ENCODE measurements around the gene CIB2. TPM values are rescaled to one million over a fixed set of nuclear protein-coding genes. Genes with fewer than 3 reads are reported as not detected.
"Not testable (repeated sequence)": the region's sequence is repeated elsewhere in the genome, so short reads cannot be mapped to it uniquely, and the experiment has no call there.

The CIB2 gene
- 2.2 and 2.9 TPM in 2 replicates for total RNA-seq

DNA sequence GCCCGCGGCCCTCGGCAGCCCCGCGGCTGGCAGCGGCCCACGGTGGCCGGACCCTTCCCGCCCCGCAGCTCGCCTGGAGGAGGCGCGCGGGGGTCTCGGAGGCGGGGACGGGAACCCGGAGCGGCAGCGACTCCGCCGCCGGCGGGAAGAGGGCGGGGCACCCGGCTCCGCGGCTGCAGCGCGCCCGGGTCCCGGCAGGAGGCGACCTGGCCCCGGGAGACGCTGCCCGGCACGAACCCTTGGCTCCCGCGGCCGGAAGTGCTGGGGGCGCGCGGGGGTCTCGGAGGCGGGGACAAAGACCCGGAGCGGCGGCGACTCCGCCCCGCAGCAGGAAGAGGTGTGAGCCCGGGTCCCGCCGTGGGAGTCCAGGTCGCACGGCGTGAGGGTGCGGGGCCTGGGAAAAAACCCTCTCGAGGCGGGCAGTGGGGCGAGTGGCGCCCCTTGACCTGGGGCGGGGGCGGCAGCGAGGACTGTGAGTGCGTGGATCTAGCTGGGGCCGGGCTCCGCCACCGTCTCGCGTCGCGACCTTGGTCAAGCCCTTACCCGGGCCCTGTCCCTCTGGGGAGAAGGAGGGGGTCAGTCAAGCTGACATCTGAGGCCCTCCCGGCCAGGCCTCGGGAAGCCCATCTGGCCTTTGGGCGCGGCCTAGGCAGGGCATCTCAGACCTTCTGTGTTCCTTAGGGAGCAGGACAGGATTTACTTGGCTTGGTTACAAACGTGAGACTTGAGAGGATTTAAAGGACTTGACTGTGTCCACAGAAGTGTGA, at the start of gene CIB2:
TSS of gene CIB2 (minus strand) at position 151 of the 767 bp plus-strand sequence. CDS start 230 bp downstream, outside the sequence.
- DNase-seq (ENCODE audit: low read depth in 2 of 2): peak in 1 of 2 donors; percentile 62

DNA sequence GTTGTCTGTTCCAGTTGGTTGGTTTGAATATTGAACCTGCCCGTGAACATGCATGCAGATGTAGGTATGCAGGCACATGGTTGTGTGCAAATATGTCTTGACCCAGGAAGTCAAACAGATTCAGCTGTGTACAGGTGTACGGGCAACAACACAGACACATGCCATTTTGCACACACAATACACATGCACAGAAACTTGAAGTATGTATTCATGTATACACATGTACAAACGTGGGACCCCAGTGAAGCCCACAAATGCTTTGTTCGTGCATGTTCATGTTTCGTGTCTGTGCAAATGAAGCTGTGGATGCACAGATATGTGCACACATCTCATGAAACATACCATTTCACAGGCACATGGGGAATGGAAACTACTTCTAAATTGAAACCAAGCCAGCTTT, 48.7 kb upstream of the CIB2 start:
- no peak for DNase-seq (ENCODE audit: low read depth in 2 of 2)

DNA sequence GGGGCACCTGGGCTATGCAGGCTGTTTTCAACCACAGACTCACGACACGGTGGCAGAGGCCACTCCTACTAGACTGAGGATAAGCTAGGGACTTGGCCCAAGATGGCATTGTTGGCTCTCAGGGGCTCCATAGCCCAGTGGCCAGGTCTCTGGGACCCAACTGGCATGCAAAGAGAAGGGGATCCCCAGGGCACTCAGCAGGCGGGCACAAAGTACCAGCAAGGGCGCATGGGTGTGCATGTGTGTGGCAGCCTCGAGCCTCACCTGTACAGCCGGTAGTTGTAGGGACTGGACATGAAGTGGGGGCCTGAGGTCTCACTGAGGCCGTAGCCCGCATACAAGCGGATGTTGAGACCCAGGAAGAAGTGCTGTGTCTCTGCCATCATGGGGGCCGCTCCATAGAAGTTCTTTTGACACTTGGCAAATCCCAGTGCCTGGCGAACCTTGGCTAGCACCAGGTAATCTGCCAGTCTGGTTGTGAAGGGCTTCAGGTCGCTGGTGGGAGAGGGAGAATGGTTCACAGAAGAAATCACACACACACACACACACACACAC, 48.1 kb upstream of the CIB2 start:
- no peak for DNase-seq (ENCODE audit: low read depth in 2 of 2)

DNA sequence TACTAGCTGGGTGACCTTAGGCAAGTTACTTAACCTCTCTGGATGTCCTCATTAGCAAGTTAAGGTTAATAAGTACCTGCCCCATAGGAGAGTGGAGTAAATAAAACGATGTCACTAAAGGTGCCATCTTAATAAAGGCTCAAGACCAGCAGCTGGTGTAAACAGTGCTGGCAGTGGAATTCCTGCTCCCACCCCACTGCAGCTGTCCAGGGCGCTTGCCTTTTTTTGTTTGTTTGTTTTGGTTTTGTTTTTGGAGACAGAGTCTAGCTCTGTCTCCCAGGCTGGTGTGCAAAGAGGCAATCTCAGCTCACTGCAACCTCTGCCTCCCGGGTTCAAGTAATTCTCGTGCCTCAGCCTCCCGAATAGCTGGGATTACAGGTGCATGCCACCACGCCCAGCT, 46.8 kb upstream of the CIB2 start:
- DNase-seq (ENCODE audit: low read depth in 2 of 2): no peak

DNA sequence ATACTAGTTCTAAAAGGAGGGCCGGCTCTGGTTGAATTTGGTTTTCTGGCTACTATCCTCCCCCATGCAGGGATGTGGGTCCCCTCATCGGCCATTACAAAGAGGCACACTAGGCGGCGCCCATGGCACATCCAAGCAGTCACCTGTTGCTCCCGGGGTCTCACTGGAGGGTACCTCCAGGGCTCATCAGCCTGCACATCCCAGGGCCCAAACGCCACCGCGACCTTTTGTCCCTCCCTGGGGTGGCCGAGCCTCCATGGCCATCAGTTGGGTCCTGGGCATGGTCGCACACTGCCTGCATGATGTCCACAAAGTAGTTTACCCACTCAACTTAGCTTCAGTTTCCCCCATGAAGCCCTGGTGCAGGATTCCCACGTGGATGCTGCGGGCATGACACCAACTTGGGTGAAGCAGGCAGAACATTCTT, 46.2 kb upstream of the CIB2 start:
- peak in 1 of 2 donors; percentile 28 for DNase-seq (ENCODE audit: low read depth in 2 of 2)

DNA sequence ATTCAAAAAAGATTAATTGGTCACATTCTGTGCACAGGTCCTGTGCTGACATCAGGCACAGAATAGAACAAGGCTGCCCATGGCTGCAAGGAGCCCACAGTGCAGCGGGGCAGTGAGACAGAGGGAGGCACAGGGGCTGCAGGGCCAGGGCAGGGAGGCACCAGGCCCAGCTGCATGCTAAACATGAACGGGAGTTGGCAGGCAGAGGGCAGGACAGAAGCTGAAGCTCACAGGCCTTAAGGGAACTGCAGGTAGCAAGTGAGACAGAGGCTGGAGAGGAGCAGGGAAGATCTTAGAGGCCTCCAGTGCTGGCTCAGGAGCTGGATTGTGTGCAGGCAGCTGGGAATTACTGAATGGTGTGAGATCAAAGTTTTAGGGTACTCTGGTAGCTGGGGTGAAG, 44.1 kb upstream of the CIB2 start:
- no peak for DNase-seq (ENCODE audit: low read depth in 2 of 2)

DNA sequence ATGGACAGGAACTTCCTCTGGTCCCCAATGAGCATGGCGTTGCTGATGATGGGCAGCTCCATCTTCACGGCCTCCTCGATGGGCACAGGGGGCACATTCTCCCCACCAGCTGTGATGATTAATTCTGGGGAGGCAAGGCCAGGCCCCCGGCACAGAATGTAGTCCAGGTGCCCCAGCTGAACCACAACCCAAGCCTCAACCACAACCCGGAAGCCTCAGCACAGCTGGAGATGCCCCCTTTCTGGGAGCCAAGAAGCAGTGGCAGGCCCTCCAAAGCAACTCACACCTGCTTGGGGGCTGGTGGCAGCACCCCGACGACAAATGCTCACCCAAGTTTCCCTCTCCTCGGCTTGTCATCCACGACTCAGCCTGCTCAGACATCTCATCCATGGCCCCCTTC, 43.2 kb upstream of the CIB2 start:
- DNase-seq (ENCODE audit: low read depth in 2 of 2): no peak

DNA sequence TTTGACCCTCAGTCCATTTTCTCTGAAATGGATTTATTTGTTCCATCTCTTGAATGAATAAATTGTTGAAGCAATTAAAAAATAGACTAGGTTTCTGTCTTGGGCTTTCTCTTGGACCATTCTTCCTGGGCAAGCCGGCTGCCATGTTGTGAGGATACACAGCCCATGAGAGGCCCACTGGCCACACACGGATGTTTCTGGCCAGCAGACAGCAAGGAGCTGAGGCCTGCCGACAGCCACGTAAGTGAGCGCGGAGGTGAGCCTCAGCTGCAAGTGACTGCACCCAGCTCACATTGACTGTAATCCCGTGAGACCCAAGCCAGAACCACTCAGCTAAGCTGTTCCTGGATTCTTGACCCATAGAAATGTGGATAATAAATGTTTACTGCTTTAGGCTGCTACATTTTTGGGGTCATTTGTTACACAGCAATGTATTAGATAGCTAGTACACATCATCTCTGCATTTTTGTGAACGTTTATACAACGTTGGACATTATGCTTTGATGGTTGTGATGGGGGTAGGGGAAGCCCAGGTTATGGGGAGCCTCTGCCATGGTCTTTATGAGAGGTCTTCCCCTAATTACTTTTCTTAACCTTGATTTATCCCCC, 40.7 kb upstream of the CIB2 start:
- no peak for DNase-seq (ENCODE audit: low read depth in 2 of 2)

DNA sequence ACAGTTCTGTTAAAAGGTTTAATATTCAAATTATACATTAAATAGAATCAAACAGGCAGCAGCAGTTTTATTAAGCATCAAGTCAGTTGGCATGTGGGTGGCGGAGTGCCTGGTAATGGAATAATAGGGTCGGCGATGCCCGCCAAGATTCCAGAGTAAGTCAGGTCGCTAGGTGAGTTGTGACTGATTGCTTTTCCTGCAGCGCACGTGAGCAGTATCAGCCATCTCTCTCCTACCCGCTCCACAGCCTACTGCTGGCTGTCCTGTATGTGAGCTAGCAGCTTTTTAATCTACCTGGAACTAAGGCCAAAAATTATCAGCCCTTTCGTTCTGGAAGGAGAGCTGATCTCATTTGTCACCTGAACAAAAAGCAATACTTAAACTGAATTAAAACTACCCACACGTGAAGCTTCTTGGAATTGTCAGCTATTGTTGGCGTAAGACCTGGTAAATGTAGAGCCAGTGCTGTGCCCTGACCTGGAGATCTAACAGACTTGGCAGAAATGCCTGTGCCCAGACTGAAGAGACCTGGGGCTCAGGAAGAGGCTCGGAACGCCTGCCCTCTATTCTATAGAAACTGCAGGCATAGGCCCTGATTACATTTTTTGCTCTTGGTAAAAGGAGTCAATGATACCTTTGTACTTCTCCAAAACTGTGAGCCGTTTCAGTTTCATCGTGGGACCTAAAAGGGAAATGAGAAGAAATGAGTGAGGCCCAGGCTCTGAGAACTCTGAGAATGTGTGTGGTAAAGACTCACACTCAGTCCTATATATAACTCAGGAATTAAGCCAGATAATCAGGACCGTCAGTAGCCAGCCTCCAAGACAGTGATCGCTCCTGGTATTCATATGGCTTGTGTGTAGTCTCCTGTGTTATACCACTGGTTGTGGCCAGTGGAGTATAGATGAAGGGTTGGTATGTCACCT, 39.9 kb upstream of the CIB2 start:
- DNase-seq (ENCODE audit: low read depth in 2 of 2): no peak

DNA sequence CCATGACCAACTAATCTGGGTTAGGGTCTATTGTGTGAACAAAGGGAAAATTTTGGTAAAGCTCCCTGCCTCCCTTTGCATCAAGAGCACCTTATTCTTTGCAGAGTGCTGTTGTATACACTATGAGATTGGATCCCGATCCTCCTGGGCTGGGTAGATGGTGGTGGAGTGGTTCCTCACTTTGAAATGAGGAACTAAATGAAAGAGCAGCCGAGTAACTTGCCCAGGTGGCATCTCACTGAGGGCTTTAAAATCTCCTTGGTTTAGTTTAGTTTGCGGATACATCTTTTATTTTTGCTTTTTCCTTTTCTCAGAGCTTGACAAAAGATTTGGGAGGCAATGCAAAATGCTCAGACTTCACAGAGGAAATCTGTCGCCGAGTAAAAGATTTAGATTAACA, 37.4 kb upstream of the CIB2 start:
- DNase-seq (ENCODE audit: low read depth in 2 of 2): no peak

DNA sequence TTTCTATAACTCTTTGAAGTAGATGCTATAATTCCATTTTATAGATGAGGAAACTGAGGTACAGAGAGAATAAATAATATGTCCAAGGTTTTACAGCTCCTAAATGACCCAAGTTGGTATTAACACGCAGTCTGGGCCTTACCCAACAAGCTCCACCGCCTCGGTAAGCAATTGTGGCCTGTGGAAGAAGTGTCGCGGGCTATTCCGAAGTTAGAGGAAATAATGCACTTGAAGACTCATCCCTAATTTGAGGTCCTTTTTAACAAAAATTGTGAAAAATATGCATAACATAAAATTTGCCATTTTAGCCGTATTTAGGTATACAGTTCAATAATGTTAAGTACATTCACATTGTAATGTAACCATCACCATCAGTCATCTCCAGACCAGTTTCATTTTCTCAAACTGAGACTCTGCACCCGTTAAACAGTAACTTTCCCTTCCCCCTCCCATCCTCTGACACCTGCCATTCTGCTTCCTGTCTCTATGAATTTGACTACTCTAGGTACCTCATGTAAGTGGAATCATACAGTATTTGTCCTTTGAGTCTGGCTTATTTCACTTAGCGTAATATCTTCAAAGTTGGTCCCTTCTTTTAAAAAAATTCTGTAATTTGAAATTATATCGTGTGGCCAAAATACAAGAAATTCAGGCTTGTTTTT, 36.1 kb upstream of the CIB2 start:
- DNase-seq (ENCODE audit: low read depth in 2 of 2): no peak

DNA sequence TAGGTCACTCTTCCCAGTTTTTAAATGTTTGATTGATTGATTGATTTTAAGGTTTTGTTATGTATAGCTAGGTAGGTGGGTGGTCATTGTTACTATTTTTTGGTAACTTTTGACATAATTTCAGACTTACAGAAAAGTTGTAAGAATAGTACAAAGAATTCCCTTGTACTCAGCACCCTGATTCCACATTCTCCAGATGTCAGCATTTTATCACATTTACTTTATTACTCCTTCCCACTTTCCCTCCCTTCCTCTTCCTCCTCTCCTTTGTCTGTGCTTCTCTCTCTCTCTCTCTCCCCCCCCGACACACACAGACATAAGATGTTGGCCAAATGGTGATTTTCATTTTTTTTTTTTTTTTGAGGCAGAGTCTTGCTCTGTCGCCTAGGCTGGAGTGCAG, 32.8 kb upstream of the CIB2 start:
- no peak for DNase-seq (ENCODE audit: low read depth in 2 of 2)

DNA sequence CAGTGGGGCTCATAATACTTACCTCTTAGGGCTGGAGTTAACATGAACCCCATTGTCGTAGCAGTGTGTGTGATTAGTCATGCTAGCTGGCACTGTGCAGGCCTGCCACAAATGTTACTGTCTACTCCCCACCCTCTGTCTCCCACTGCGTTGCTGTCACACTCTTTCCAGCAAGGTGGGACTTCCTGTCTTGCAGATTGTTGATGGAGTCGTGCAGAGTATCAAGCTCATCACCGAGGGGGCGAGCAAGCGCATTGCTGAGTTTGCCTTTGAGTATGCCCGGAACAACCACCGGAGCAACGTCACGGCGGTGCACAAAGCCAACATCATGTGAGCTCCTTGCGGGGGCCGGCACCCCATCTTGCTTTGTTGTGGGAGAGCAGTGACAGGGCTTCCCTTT, 30.8 kb upstream of the CIB2 start:
- no peak for DNase-seq (ENCODE audit: low read depth in 2 of 2)

DNA sequence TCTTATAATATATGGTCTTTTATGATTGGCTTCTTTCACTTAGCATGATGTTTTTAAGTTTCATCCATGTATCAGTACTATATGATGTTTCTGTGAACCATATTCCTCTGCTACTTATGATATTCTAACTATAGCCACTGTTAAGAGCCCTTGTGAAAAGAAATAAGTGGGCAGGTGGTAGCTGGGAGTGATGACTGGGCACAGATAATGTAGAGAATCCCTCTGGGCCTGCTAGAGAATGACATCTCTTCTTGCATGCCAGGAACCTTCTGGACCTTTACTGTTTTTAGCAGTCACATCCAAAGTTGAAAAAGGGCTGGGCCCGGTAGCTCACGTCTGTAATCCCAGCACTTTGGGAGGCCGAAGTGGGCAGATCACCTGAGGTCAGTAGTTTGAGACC, 28.1 kb upstream of the CIB2 start:
- no peak for DNase-seq (ENCODE audit: low read depth in 2 of 2)

DNA sequence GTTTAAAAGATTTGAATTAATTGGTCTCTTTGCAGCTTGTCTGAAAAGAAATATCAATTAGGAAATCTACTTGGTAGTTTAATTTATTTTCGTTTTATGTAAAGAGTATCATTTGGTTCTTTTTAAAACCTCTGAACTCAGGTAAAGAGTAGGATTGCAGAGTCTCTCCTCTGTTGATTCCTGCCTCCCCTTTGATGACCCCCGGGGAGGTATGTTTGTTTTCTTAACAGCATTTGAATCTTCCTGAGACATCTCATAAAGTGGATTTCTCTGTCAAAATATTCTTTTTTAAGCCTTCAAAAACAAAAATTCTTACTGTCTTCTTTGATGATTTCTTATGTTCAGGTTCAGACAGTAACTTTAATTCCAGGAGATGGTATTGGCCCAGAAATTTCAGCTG, 26.0 kb upstream of the CIB2 start:
- DNase-seq (ENCODE audit: low read depth in 2 of 2): no peak

DNA sequence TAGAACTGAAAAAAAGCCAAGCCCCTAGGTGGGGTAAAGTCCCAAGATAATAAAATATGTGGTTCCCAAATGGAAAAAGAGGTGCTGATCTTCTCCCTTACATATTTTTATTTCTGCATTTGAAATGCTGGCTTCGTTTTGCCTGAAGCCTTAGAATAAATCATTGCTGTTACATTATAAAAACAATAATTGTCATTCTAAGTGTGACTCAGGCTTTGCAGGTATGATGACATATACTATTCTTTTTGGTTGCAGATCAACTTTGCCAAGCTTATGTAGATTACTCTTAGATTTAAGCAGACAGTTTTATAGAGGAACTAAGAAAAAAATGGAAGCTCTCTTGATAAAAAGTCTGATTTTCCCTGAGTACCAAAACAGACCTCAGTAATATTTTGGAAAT, 25.4 kb upstream of the CIB2 start:
- no peak for DNase-seq (ENCODE audit: low read depth in 2 of 2)

DNA sequence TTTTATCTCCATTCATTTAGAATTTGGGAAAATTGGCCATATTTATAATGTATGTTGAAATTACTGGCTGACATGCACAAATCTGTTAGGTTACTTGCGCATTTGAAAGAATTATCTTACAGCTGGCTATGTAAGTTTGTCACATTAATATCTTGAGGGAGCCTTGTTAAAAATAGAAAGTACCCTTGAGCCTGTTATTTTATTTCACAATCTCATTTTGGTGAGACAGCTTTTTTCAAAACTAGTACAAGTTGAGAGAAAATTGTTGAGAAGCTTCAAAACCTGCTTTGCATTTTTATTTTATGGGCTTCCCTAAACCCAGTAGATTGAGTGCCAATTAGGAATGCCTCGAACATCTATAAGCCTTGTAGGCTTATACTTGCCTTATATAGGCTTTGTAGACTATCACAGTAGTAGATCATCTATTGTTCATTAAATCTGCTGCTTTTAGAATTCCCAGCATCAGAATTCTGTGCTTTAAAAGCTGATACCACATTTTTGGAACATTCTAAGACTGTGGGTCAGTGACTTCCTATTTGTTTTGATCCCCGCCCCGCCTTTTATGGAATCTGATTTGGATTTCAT, 24.2 kb upstream of the CIB2 start:
- DNase-seq (ENCODE audit: low read depth in 2 of 2): no peak

DNA sequence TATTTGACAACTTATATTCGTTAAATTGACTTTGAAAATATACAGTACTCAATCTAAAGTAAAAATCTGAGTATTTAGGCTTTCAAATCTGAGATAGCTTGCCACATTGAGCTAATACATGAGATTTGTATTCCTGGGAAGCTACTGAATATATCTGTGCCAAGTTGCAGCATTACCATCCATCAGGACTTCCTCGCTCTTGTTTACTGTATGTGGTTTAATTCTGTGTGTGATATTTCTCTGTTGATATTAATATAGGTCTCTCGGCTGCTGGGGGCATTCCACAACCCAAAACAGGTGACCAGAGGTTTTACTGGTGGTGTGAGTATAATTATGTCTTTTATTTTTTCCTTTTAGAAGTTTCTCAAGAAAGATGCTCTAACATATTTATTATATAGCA, 23.7 kb upstream of the CIB2 start:
- no peak for DNase-seq (ENCODE audit: low read depth in 2 of 2)

DNA sequence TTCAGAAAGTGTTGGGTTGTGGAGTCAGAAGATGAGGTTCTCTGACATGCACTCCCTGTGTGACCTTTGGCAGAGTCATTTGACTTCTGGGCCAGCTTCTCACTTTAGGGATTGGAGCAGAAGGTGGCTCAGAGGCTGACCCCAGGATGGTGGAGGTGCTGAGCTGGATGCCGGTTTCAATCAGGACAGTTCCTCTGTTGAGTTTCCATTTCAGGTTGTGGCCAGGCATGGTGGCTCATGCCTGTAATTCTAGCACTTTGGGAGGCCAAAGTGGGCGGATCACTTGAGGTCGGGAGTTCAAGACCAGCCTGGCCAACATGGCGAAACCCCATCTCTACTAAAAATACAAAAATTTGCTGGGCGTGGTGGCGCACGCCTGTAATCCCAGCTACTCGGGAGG, 19.8 kb upstream of the CIB2 start:
- not testable (repeated sequence) for DNase-seq (ENCODE audit: low read depth in 2 of 2)

DNA sequence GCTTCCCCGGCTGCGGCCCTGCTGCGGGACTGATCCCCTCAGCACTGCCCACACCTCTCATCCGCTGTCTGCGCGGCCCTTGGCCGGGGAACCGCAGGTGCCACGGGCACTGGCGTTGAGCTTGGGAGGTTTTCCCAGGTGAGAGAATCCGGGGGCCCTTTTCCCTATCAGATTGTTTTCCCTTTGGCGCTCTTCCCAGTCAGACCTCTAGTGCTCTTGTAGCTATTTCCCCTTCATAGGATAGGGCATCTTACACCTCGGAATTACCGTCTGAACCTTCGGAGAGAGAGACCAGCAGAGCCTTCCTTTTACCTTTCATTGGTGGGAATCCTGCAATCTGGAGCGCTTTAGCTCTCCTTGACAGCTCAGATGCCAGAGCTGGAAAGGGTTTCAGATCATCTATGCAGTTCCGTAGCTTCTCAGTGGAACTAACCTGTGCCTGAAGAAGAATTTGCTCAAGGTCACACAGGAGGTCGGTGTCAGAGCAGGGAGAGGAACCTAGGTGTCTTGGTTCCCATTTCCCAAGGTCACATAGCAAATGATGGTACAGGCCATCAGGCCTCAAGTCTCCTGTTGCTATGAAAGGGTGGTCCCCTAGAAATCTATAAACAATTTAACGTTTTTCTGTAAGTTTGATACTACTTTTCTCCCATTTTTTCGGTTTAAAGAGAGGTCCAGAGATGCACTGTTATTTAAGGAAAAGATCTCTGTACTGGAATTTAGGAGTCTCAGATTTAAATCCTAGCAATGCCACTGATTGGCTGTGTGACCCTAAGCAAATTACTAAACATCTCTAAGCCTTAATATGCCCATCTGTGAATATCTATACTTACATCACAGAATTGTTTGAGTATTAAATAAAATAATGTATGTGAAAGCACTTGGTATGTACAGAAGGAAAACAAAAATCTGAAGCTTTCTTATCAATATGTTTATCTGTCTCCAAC, 18.8 kb upstream of the CIB2 start:
- peak in 1 of 2 donors; percentile 4 for DNase-seq (ENCODE audit: low read depth in 2 of 2)
